Upper lobe of left lung (tissue), 6 donors: Measurements from ENCODE around the gene ITIH1. TPM values are rescaled to one million over a fixed set of nuclear protein-coding genes. Genes with fewer than 3 reads are reported as not detected.

Experiments used
- ATAC-seq, 2 donors: fragments of 200-7000 bp; cut with Tn5 transposase; one replicate each; pipeline ENCODE4 v1.9.1; 2022; ENCODE audit warnings: mild to moderate bottlenecking in 2 of 2, moderate library complexity in 2 of 2; ENCODE audit not compliant: low FRiP score in 2 of 2
- DNase-seq, 2 donors: peaks; one replicate each; pipeline ENCODE4 v3.0.0-alpha.2; 2019 to 2020
- H3K27ac ChIP-seq, 4 donors: fragments of 200-600 bp; sonication (generic); one replicate each; pipeline ENCODE4 v1.5.1; 2016 to 2019
- H3K27me3 ChIP-seq, 4 donors: fragments of 200-600 bp; sonication (generic); one replicate each; pipeline ENCODE4 v1.5.1; 2017 to 2019
- H3K36me3 ChIP-seq, 4 donors: fragments of 200-600 bp; sonication (generic); one replicate each; pipeline ENCODE4 v1.5.1; 2016 to 2019
- H3K4me1 ChIP-seq, 4 donors: fragments of 200-600 bp; sonication (generic); one replicate each; pipeline ENCODE4 v1.5.1; 2018 to 2019
- H3K4me3 ChIP-seq, 4 donors: fragments of 200-600 bp; sonication (generic); one replicate each; pipeline ENCODE4 v1.5.1; 2017 to 2019; ENCODE audit warnings: mild to moderate bottlenecking in 2 of 4, moderate library complexity in 1 of 4
- H3K9me3 ChIP-seq, 4 donors: fragments of 200-600 bp; sonication (generic); one replicate each; pipeline ENCODE4 v1.5.1; 2018 to 2019
- CTCF ChIP-seq, 6 experiments: fragments of 450-650 bp in 4 of 6; fragments of 200-600 bp in 2 of 6; sonication (generic) in 2 of 6; IDR thresholded peaks; one replicate each; pipeline ENCODE4 v1.5.1; 2016 to 2019; ENCODE audit warnings: antibody characterized with exemption in 6 of 6
- EP300 ChIP-seq, 4 donors: sonication (generic); formaldehyde crosslinking; IDR thresholded peaks; one replicate each; pipeline ENCODE4 v1.5.1; 2017; ENCODE audit warnings: antibody characterized with exemption in 4 of 4, control low read depth in 2 of 4
- POLR2A ChIP-seq, 4 donors: fragments of 450-650 bp; IDR thresholded peaks; one replicate each; pipeline ENCODE4 v1.5.1; 2016 to 2017; ENCODE audit warnings: antibody characterized with exemption in 4 of 4, mild to moderate bottlenecking in 2 of 4
- POLR2AphosphoS5 ChIP-seq, 2 donors: sonication (generic); formaldehyde crosslinking; IDR thresholded peaks; one replicate each; pipeline ENCODE4 v1.5.1; 2017; ENCODE audit warnings: antibody characterized with exemption in 2 of 2
- WGBS, 2 donors: methylation state at CpG; one replicate each; pipeline ENCODE4 v1.1.5; 2017 to 2018; 5-methylcytosine and 5-hydroxymethylcytosine counted together
- total RNA-seq, 6 donors: library from RNA; depleted of rRNA in 4 of 6; stranded (reverse); fragments of >200 nt in 4 of 6; gene quantifications; one replicate each; pipeline versions ENCODE4 v1.1.0 to v1.2.1, GENCODE V29; 2016 to 2021
- donor health status: DM: no; HTN: no; CAD: no; lungs with moderate emphysema.
- donor health status: DM: no; HTN: yes; CAD: no; lungs with severe emphysema.

ITIH1 gene
- total RNA-seq, 6 donors from 2014 or later = 0.40 to 0.54 TPM; not detected in 4

GRCh38 chr3:52743721-52744120 lies 33.7 kb upstream of the ITIH1 start:
- Histone ChIP-seq H3K4me3 (no peak overlapping the region), H3K4me1 (no peaks in the 10 kb centered on the region), H3K27me3 (no peaks in the 10 kb centered on the region), H3K9me3 (no peaks in the 10 kb centered on the region), H3K36me3 (peaks cover 37 to 99% (median 69%) of the 10 kb centered on the region in 4 donors), H3K27ac (no peak overlapping the region)
- no peak for DNase-seq
- WGBS, 2 donors = 92 to 93% methylated on average over 2 of the region's 2 CpGs
- ATAC-seq = no peak
- TF ChIP-seq POLR2A (IDR thresholded peaks at IDR 0.05) (no peak), POLR2AphosphoS5 (IDR thresholded peaks at IDR 0.05) (no peak), EP300 (IDR thresholded peaks at IDR 0.05) (no peak), CTCF (IDR thresholded peaks at IDR 0.05) (no peak)

- peaks cover 0 to 5% (median 2%) of the 10 kb centered on the region in 4 donors for H3K4me1 ChIP-seq
- 77 to 86% methylated on average over 3 of the region's 3 CpGs for WGBS, 2 donors
- peak overlapping the region in 2 of 4 donors; percentile 0 to 54 for H3K27ac ChIP-seq
- no peaks in the 10 kb centered on the region for H3K9me3 ChIP-seq
- ATAC-seq = no peak
- peaks cover 17 to 90% (median 45%) of the 10 kb centered on the region in 4 donors for H3K36me3 ChIP-seq
- DNase-seq = no peak
- TF ChIP-seq POLR2AphosphoS5 (IDR thresholded peaks at IDR 0.05) = no peak
- TF ChIP-seq CTCF (IDR thresholded peaks at IDR 0.05) = no peak
- no peaks in the 10 kb centered on the region for H3K27me3 ChIP-seq
- no peak overlapping the region for H3K4me3 ChIP-seq
Observed at GRCh38 chr3:52752045-52752660, 25.2 kb upstream of the ITIH1 start.

GRCh38 chr3:52754373-52754772 lies 23.0 kb upstream of the ITIH1 start:
- DNase-seq = no peak
- Histone ChIP-seq H3K9me3 (no peaks in the 10 kb centered on the region), H3K4me3 (no peak overlapping the region), H3K27ac (no peak overlapping the region), H3K27me3 (no peaks in the 10 kb centered on the region), H3K36me3 (peaks cover 11 to 89% (median 38%) of the 10 kb centered on the region in 4 donors), H3K4me1 (peaks cover 0 to 5% (median 2%) of the 10 kb centered on the region in 4 donors)
- ATAC-seq = no peak
- no peak for TF ChIP-seq EP300 (IDR thresholded peaks at IDR 0.05)
- no peak for TF ChIP-seq POLR2A (IDR thresholded peaks at IDR 0.05)
- no peak for TF ChIP-seq CTCF (IDR thresholded peaks at IDR 0.05)
- TF ChIP-seq POLR2AphosphoS5 (IDR thresholded peaks at IDR 0.05) = no peak
- WGBS, 2 donors = 94 to 97% methylated on average over 4 of the region's 4 CpGs

GRCh38 chr3:52756141-52756540 lies 21.3 kb upstream of the ITIH1 start:
- peaks cover 0 to 5% (median 2%) of the 10 kb centered on the region in 4 donors for H3K4me1 ChIP-seq
- no peaks in the 10 kb centered on the region for H3K27me3 ChIP-seq
- WGBS, 2 donors = 95 to 96% methylated on average over 1 of the region's 1 CpG
- H3K27ac ChIP-seq = no peak overlapping the region
- H3K4me3 ChIP-seq = no peak overlapping the region
- TF ChIP-seq POLR2A (IDR thresholded peaks at IDR 0.05) (no peak), POLR2AphosphoS5 (IDR thresholded peaks at IDR 0.05) (no peak), CTCF (IDR thresholded peaks at IDR 0.05) (no peak), EP300 (IDR thresholded peaks at IDR 0.05) (no peak)
- no peak for DNase-seq
- no peak for ATAC-seq
- peaks cover 0 to 88% (median 37%) of the 10 kb centered on the region in 4 donors for H3K36me3 ChIP-seq
- no peaks in the 10 kb centered on the region for H3K9me3 ChIP-seq

GRCh38 chr3:52763466-52763865 lies 13.9 kb upstream of the ITIH1 start:
- TF ChIP-seq CTCF (IDR thresholded peaks at IDR 0.05) (no peak), EP300 (IDR thresholded peaks at IDR 0.05) (no peak), POLR2AphosphoS5 (IDR thresholded peaks at IDR 0.05) (no peak), POLR2A (IDR thresholded peaks at IDR 0.05) (no peak)
- H3K9me3 ChIP-seq = no peaks in the 10 kb centered on the region
- no peaks in the 10 kb centered on the region for H3K4me1 ChIP-seq
- peak overlapping the region in 1 of 4 donors; percentile 35 for H3K27ac ChIP-seq
- H3K36me3 ChIP-seq = peaks cover 5 to 93% (median 55%) of the 10 kb centered on the region in 4 donors
- H3K4me3 ChIP-seq = no peak overlapping the region
- ATAC-seq (no peak), DNase-seq (no peak)
- no peaks in the 10 kb centered on the region for H3K27me3 ChIP-seq
- 72 to 84% methylated on average over 2 of the region's 2 CpGs for WGBS, 2 donors
